Measurements from ENCODE around the gene COX19.

Gene COX19

DNA sequence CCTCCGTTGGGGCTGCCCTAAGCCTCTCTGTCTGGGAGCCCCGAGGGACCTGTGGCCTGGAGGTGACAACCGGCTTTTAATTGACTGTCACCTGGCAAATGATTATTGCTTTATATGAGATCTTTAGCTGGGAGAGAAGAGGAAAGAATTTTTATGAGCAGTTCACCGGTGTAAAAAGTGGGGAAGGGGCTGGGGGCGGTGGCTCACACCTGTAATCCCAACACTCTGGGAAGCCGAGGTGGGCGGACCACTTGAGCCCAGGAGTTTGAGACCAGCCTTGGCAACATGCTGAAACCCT is 2.6 kb upstream of the COX19 start:
- no peak for DNase-seq (ENCODE audit: low spot score)

DNA sequence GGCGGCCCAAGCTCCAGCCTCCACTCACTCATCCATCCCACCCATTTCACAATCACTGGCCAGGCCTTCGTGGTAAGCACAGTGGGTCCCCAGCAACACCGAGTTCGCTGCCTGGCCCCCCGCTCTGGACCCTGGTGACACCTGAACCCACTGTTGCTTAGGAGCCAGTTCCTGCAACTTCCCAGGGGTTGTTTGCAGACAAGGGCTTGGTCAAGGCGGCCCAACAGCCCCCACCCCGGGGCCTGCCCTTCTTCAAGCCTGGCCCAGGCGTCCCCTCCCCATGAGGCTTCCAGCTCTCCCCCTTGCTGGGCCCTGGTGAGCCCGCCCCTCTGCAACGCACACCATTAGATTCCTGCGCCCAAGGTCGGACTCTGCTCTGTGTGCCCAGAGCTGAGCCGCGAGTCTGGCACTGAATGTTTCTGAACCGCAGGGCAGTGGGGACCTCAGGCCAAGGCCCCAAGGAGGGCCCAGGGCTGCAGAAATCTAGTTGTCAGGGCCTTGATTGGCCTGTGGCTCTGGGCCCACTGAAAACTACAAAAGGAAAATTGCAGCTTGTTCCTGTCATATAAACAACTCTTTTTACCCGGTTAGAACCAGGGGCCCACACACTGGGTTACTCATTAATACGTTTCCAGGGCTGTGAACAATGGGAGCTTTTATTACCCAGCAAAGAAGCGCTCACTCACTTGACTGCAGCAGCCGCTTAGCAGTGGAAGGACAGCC is 2.1 kb upstream of the COX19 start:
- peak; percentile 95 for DNase-seq (ENCODE audit: low spot score)

DNA sequence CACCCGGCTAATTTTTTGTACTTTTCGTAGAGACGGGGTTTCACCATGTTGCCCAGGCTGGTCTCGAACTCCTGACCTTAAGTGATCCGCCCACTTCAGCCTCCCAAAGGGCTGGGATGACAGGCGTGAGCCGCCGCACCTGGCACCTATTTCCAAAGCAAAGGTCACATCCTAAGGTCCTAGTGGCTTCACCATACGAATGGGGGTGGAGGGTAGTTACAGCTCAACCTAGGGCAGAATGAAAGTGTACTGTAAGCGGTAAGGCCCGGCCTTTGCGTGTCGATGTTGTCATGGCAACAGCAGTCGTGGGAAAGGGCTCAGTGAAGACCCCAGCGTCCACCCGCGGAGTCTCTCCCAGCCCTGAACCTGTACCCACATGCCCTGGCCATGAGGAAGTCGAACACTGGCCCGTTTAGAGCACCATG is 1.6 kb upstream of the COX19 start:
- peak; percentile 63 for DNase-seq (ENCODE audit: low spot score)

DNA sequence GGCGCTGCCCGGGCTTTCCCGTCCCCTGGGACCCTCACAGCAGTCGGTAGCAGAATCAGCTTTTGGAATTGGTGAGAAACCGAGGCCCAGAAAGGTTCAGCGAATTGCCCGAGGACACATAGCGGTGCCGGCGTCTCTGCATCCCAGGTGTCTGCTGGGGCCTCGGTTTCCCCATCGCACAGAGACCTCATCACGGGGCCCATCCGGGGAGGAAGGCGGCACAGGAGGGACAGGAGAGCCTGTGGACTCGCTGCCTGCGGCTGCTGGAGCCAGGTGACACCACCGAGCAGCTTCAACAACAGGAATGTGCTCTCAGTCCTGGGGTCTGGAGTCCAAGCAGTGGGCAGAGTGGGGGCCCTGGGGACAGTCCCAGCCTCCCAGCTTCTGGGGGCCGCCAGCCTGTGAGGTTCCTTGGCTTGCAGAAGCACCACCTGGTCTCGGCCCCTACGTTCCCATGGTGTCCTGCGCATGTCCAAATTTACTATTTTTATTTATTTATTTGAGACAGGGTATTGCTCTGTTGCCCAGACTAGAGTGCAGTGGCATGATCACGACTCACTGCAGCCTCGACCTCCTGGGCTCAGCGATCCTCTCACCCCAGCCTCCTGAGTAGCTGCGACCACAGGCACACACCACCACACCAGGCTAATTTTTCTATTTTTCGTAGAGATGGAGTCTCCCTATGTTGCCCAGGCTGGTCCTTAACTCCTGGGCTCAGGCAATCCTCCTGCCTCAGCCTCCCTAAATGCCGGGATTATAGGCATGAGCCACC is 539 bp upstream of the COX19 start:
- no peak for DNase-seq (ENCODE audit: low spot score)

GRCh38 chr7:974172-974571 is 1.2 kb downstream of the COX19 start:
- DNase-seq (ENCODE audit: low spot score), result no peak

- no peak for DNase-seq (ENCODE audit: low spot score)
Measured at GRCh38 chr7:973312-973711, 2.0 kb downstream of the COX19 start.

DNA sequence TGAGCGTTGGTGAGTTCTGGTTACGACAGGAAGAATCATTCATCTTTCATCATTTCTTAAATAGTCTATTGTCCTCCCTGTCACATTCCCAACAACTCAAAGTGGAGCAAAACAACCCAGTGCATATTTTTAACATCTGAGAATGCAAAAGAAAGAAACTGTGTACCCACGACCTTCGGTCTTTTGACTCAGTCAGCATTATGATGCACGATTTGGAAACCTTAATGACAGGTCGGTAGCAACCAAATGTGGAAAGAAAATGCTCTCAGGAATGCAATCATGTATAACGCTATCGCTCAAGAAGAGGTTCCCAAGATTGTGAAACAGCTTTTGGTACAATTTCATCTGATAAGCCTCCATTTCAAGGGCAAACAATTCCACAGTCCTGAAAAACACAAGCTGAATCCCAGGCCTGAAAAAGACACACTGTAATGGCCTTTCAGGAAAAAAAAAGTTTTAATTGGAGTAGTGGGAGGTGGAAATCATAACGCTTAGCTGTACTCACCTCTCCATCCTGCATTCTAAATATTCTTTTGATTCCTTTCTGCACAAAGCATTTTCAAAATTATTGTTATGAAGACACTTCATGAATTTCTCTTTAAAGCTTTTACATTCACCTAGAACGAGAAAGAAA is 2.6 kb downstream of the COX19 start:
- DNase-seq (ENCODE audit: low spot score), result no peak

DNA sequence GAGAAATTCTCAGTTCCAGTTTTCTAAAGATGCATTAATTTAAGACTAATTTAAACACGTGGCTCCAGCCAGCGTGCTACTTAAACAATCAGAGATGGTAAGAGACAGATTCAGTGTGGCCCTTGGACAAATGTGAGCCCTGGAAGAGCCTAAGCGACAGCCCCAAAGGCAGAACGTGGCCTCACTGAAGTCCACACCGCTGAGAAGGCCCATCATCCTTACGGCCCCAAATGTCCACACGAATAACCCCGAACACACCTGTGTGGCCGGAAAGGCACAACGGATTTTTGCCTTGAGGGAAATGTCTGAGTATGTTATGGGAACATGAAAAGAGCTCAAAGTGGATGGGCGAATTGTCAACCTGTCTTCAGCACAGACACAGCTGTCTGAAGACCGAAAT is 3.2 kb downstream of the COX19 start:
- no peak for DNase-seq (ENCODE audit: low spot score)

DNA sequence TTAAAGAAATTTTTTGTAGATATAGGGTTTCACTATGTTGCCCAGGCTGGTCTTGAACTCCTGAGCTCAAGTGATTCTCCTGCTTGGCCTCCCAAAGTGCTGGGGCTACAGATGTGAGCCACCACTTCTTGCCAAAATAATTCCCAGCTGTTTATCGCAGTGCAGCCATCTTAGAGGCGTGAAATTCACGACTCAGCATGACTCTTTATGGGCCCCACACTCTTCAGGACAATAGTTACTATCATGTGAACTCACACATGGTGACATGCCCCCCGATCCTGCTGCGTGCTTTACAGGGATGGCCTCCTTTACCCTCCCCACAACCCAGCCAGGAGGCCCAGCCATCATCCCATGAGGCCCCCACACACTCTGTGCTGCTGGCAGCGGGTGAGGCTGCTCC is 4.6 kb downstream of the COX19 start:
- no peak for DNase-seq (ENCODE audit: low spot score)

GRCh38 chr7:969403-969802 is 5.9 kb downstream of the COX19 start:
- DNase-seq (ENCODE audit: low spot score), result no peak

DNA sequence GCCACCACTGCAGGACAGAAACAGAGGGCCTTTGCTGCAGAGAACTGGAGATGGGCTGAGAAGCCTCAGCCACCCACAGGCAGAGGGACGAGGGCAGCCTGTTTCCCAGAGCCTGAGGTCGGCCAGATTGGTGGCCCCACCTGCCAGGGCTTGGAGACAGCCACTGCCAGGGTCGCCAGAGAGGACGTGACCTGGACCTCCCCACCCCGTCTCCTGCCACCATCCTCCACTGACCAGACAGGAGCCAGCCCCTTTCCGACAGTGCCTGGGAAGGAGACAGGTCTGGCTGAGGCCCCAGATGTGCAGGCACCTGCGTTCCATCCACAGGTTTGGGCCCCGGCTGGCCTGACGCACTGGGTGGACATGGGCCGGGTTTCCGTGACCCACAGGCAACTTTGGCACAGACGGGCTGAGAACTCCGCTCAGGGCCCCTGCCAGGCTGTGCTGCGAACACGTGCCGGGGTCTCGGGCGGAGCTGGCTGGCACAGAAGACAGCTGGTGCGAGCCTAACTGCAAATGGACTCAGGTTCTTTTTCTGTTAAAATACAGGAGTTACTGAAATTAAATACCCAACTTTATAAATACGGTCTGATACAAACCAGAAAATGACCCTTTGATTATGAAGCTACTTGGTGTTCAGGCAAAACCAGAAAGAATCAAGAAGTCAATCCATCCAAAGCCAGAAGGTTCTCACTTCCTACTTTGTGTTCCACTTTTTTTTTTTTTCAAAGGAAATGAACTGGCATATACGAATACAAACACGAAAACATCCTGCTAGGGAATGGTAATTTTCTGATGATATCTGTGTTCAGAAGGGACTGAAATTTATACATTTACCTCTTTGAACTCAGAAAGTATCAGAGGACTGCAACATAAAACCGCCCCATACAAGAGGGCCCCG is 6.9 kb downstream of the COX19 start:
- no peak for DNase-seq (ENCODE audit: low spot score)

- no peak for DNase-seq (ENCODE audit: low spot score)
Measured at GRCh38 chr7:967361-968082, 7.8 kb downstream of the COX19 start.

- DNase-seq (ENCODE audit: low spot score), result no peak
Measured at GRCh38 chr7:966291-967069, 8.9 kb downstream of the COX19 start.

DNA sequence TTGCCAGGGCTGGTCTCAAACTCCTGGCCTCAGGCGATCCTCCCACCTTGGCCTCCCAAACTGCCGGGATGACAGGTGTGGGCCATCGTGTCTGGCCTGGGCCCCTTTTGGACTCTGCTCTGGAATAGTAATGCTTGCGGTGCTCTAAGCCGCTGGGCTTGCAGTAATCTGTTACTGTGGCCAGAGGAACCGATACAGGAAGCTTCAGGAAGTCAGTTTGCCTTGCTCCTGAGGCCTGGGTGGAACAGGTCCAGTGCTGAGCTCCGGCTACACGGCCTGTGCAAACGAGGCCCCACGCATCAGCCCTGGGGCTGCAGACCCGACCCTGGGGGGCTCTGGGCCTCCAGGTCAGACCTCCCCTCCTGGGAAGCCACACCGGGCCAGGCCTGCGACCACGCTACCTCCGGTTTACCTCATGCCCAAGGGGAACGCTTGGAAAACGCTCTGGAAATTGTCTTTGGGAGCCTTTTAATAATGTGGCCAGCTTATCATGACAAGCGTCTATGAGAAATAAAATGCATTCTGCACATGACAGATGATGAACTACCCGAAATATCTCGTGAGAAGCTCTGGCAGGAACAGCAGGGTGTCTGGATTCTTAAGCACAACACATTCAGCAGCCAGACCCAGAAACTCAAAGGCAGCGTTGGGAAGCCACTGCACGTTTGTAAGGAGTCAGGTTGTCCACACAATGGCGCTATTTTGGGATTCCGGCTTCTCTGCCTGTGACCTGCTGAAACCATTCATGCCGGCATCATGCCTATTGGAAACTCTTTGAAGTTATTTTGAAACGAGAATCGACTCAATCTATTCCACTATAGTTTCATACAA is 10.7 kb downstream of the COX19 start:
- DNase-seq (ENCODE audit: low spot score), result no peak

- DNase-seq (ENCODE audit: low spot score), result no peak
Measured at GRCh38 chr7:963236-964078, 11.9 kb downstream of the COX19 start.

- no peak for DNase-seq (ENCODE audit: low spot score)
Measured at GRCh38 chr7:962401-963081, 12.8 kb downstream of the COX19 start.

- DNase-seq (ENCODE audit: low spot score), result no peak
Measured at GRCh38 chr7:961546-962400, 13.6 kb downstream of the COX19 start.
